ENCODE results near the gene SGCA.

DNA sequence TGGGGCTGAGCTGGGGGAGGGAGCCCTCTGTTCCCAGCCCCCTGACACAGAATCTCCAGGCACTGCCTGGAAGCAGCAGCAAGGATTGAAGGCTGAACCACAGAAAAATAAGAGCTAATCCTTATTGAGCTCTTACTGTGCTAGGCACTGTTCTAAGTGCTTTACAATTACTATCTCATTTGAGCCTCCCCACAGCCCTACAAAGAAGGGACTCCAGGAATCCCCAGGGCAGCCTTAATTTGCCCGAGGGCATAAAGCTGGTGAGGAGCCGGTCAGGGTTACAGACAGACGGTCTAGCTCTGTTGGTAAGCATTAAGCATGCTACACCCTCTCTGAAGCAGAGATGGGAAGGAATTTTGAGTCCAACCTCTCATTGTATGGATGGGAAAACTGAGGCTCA, 42.9 kb upstream of the SGCA start:
- TF ChIP-seq, protein P1, sequence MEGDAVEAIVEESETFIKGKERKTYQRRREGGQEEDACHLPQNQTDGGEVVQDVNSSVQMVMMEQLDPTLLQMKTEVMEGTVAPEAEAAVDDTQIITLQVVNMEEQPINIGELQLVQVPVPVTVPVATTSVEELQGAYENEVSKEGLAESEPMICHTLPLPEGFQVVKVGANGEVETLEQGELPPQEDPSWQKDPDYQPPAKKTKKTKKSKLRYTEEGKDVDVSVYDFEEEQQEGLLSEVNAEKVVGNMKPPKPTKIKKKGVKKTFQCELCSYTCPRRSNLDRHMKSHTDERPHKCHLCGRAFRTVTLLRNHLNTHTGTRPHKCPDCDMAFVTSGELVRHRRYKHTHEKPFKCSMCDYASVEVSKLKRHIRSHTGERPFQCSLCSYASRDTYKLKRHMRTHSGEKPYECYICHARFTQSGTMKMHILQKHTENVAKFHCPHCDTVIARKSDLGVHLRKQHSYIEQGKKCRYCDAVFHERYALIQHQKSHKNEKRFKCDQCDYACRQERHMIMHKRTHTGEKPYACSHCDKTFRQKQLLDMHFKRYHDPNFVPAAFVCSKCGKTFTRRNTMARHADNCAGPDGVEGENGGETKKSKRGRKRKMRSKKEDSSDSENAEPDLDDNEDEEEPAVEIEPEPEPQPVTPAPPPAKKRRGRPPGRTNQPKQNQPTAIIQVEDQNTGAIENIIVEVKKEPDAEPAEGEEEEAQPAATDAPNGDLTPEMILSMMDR (IDR thresholded peaks at IDR 0.05), result no peak
- TF ChIP-seq EZH2 (IDR thresholded peaks at IDR 0.05), result no peak
- peak; percentile 27 for TF ChIP-seq EZH2phosphoT487 (IDR thresholded peaks at IDR 0.05)
